NB4 (cell line): ENCODE results near the gene AOAH.

Experiments used
- DNase-seq: peaks from one replicate; pipeline ENCODE4 v3.0.0; 2010; ENCODE audit warnings: low read depth
- H3K4me3 ChIP-seq: one replicate; pipeline ENCODE4 v1.5.1; 2011; ENCODE audit warnings: mild to moderate bottlenecking, low read depth, low read length, moderate library complexity
- CTCF ChIP-seq: IDR thresholded peaks from one replicate; pipeline ENCODE4 v1.5.1; 2012; ENCODE audit warnings: low read depth, low read length
- MAX ChIP-seq: IDR thresholded peaks from 2 replicates; pipeline ENCODE4 v1.6.1; 2011; ENCODE audit warnings: low read depth, low read length
- MYC ChIP-seq: IDR thresholded peaks from 2 replicates; pipeline ENCODE4 v1.6.1; 2011; ENCODE audit warnings: low read depth, low read length
- POLR2A ChIP-seq: IDR thresholded peaks from 2 replicates; pipeline ENCODE4 v1.6.1; 2011; ENCODE audit warnings: mild to moderate bottlenecking; ENCODE audit not compliant: insufficient read length; ENCODE audit errors: extremely low read depth

AOAH gene

GRCh38 chr7:36667007-36667745 is 57.1 kb downstream of the AOAH start:
- DNase-seq = no peak
- no peak for TF ChIP-seq POLR2A
- no peak for TF ChIP-seq MAX
- no peak for TF ChIP-seq MYC
- no peak for TF ChIP-seq CTCF
- no peak overlapping the region for H3K4me3 ChIP-seq

GRCh38 chr7:36663481-36663880 is 60.8 kb downstream of the AOAH start:
- TF ChIP-seq MAX (no peak), POLR2A (no peak), CTCF (no peak)
- H3K4me3 ChIP-seq = no peak overlapping the region
- DNase-seq = no peak

- no peak overlapping the region for H3K4me3 ChIP-seq
- no peak for TF ChIP-seq MAX
- no peak for TF ChIP-seq MYC
- no peak for TF ChIP-seq POLR2A
- no peak for TF ChIP-seq CTCF
- DNase-seq = no peak
Measured at GRCh38 chr7:36661135-36661840, 63.0 kb downstream of the AOAH start.

- no peak for TF ChIP-seq MAX
- no peak for TF ChIP-seq CTCF
- no peak for TF ChIP-seq POLR2A
- no peak for DNase-seq
- H3K4me3 ChIP-seq = no peak overlapping the region
Measured at GRCh38 chr7:36659638-36660341, 64.5 kb downstream of the AOAH start.

GRCh38 chr7:36659172-36659516 is 65.2 kb downstream of the AOAH start:
- no peak for TF ChIP-seq POLR2A
- no peak for TF ChIP-seq CTCF
- TF ChIP-seq MYC = no peak
- no peak for TF ChIP-seq MAX
- no peak overlapping the region for H3K4me3 ChIP-seq
- DNase-seq = no peak
